ENCODE data around the gene FBXL22. TPM values are rescaled to one million over a fixed set of nuclear protein-coding genes. Genes with fewer than 3 reads are reported as not detected.
A peak's percentile ranks its signal among the peaks of the same experiment; 100 is the strongest.

The FBXL22 gene
- total RNA-seq (2014; rRNA removed; shearing (Covaris generic)) = 0.06 TPM in 1 of 2 replicates, not detected in the other

GRCh38 chr15:63597038-63597790, at the start of gene FBXL22:
TSS of gene FBXL22 (plus strand) at chr15:63597387. CDS start at chr15:63597393, 6 bp downstream.
- no peak for DNase-seq (ENCODE audit: low read depth)

GRCh38 chr15:63551400-63551799, 45.8 kb upstream of the FBXL22 start:
- DNase-seq (ENCODE audit: low read depth) = no peak

- DNase-seq (ENCODE audit: low read depth) = peak; percentile 81
These were observed 43.8 kb upstream of the FBXL22 start for GRCh38 chr15:63553388-63553791.

- DNase-seq (ENCODE audit: low read depth) = no peak
These were observed 42.8 kb upstream of the FBXL22 start for GRCh38 chr15:63554337-63554927.

GRCh38 chr15:63555507-63555906, 41.7 kb upstream of the FBXL22 start:
- DNase-seq (ENCODE audit: low read depth) = no peak

- DNase-seq (ENCODE audit: low read depth) = peak; percentile 3
These were observed 40.9 kb upstream of the FBXL22 start for GRCh38 chr15:63556246-63556645.

GRCh38 chr15:63556736-63557135, 40.5 kb upstream of the FBXL22 start:
- no peak for DNase-seq (ENCODE audit: low read depth)

- DNase-seq (ENCODE audit: low read depth) = no peak
These were observed 37.4 kb upstream of the FBXL22 start for GRCh38 chr15:63559753-63560152.

GRCh38 chr15:63560741-63561448, 36.3 kb upstream of the FBXL22 start:
- no peak for DNase-seq (ENCODE audit: low read depth)

- DNase-seq (ENCODE audit: low read depth) = no peak
These were observed 33.1 kb upstream of the FBXL22 start for GRCh38 chr15:63564093-63564492.

- DNase-seq (ENCODE audit: low read depth) = no peak
These were observed 31.5 kb upstream of the FBXL22 start for GRCh38 chr15:63565536-63566186.

- no peak for DNase-seq (ENCODE audit: low read depth)
These were observed 24.3 kb upstream of the FBXL22 start for GRCh38 chr15:63572749-63573464.

- no peak for DNase-seq (ENCODE audit: low read depth)
These were observed 23.7 kb upstream of the FBXL22 start for GRCh38 chr15:63573533-63573932.

- DNase-seq (ENCODE audit: low read depth) = no peak
These were observed 21.9 kb upstream of the FBXL22 start for GRCh38 chr15:63575312-63575711.

GRCh38 chr15:63576441-63576840, 20.7 kb upstream of the FBXL22 start:
- DNase-seq (ENCODE audit: low read depth) = no peak

GRCh38 chr15:63582179-63582578, 15.0 kb upstream of the FBXL22 start:
- DNase-seq (ENCODE audit: low read depth) = no peak

GRCh38 chr15:63582718-63583426, 14.3 kb upstream of the FBXL22 start:
- DNase-seq (ENCODE audit: low read depth) = peak; percentile 68

GRCh38 chr15:63586790-63587189, 10.4 kb upstream of the FBXL22 start:
- no peak for DNase-seq (ENCODE audit: low read depth)

- DNase-seq (ENCODE audit: low read depth) = no peak
These were observed 9.7 kb upstream of the FBXL22 start for GRCh38 chr15:63587527-63587926.

- DNase-seq (ENCODE audit: low read depth) = no peak
These were observed 8.4 kb upstream of the FBXL22 start for GRCh38 chr15:63588826-63589225.
